Keratinocyte (primary cell): ENCODE results near the gene STX16.

Experiments used
- EZH2 ChIP-seq: IDR thresholded peaks from one replicate; pipeline ENCODE4 v1.6.1; 2012; ENCODE audit warnings: inconsistent platforms, mild to moderate bottlenecking, low read length, moderate library complexity
- TF ChIP-seq, protein P1 (sequence below), 3 experiments: IDR thresholded peaks in 1 of 3; conservative IDR thresholded peaks in 1 of 3; optimal IDR thresholded peaks in 1 of 3; 2 replicates in 2 of 3; 3 replicates in 1 of 3; pipeline versions ENCODE3 to v1.5.1; 2011; ENCODE audit warnings: low read length in 3 of 3, mild to moderate bottlenecking in 3 of 3, moderate library complexity in 2 of 3, control low read depth in 1 of 3, inconsistent platforms in 1 of 3; ENCODE audit not compliant: insufficient read depth in 2 of 3; ENCODE audit errors: extremely low read depth in 1 of 3

GRCh38 chr20:58610811-58611210 lies 40.3 kb upstream of the STX16 start:
- TF ChIP-seq EZH2 = no peak
- TF ChIP-seq, protein P1, sequence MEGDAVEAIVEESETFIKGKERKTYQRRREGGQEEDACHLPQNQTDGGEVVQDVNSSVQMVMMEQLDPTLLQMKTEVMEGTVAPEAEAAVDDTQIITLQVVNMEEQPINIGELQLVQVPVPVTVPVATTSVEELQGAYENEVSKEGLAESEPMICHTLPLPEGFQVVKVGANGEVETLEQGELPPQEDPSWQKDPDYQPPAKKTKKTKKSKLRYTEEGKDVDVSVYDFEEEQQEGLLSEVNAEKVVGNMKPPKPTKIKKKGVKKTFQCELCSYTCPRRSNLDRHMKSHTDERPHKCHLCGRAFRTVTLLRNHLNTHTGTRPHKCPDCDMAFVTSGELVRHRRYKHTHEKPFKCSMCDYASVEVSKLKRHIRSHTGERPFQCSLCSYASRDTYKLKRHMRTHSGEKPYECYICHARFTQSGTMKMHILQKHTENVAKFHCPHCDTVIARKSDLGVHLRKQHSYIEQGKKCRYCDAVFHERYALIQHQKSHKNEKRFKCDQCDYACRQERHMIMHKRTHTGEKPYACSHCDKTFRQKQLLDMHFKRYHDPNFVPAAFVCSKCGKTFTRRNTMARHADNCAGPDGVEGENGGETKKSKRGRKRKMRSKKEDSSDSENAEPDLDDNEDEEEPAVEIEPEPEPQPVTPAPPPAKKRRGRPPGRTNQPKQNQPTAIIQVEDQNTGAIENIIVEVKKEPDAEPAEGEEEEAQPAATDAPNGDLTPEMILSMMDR (optimal IDR thresholded peaks at IDR 0.05 in 1 of 3, IDR thresholded peaks at IDR 0.05 in 1 of 3, conservative IDR thresholded peaks at IDR 0.05 in 1 of 3; ENCODE audit: extremely low read depth in 1 of 3, insufficient read depth in 2 of 3, low read length in 3 of 3) = no peak
